Muscle of leg (tissue), 11 donors: ENCODE data around the gene ARG2. TPM values are rescaled to one million over a fixed set of nuclear protein-coding genes. Genes with fewer than 3 reads are reported as not detected.
"Not testable (repeated sequence)": the region's sequence is repeated elsewhere in the genome, so short reads cannot be mapped to it uniquely, and the experiment has no call there.

Experiments used
- DNase-seq: peaks from one replicate; pipeline ENCODE4 v3.0.0; 2013
- H3K27ac ChIP-seq: one replicate; pipeline ENCODE4 v1.5.1; 2013; ENCODE audit warnings: mild to moderate bottlenecking, low read length, control low read depth
- H3K27me3 ChIP-seq: one replicate; pipeline ENCODE4 v1.6.1; 2013; ENCODE audit warnings: low read length; ENCODE audit not compliant: control insufficient read depth, insufficient read depth
- H3K36me3 ChIP-seq: one replicate; pipeline ENCODE4 v1.6.1; 2013; ENCODE audit warnings: low read length; ENCODE audit not compliant: control insufficient read depth, insufficient read depth
- H3K4me1 ChIP-seq: one replicate; pipeline ENCODE4 v1.6.1; 2013; ENCODE audit warnings: low read length; ENCODE audit not compliant: control insufficient read depth, insufficient read depth
- H3K4me3 ChIP-seq: one replicate; pipeline ENCODE4 v1.5.1; 2013; ENCODE audit warnings: low read length, control low read depth
- H3K9me3 ChIP-seq: replicated peaks from 2 replicates; pipeline ENCODE4 v1.6.1; 2013; ENCODE audit warnings: low read depth, low read length; ENCODE audit not compliant: control insufficient read depth
- WGBS: methylation state at CpG from one replicate; pipeline ENCODE4 v1.1.5; 2013; ENCODE audit warnings: missing lambda C conversion rate; ENCODE audit not compliant: insufficient coverage; 5-methylcytosine and 5-hydroxymethylcytosine counted together
- polyA plus RNA-seq, 8 donors: library from polyadenylated mRNA; unstranded; fragments of 120-200 nt; gene quantifications; one replicate each; pipeline versions ENCODE4 v1.2.1 to v1.2.3, GENCODE V29; 2013; ENCODE audit warnings: inconsistent platforms in 1 of 8, low replicate concordance in 1 of 8; ENCODE audit not compliant: insufficient read length in 8 of 8, insufficient read depth in 1 of 8
- total RNA-seq: library from RNA; stranded (reverse); fragments of 120-200 nt; gene quantifications from one replicate; pipeline ENCODE4 v1.2.4, GENCODE V29; 2013

The ARG2 gene
- total and polyA plus RNA-seq, 9 donors = 1.0 to 3.1 (median 2.0) TPM

DNA sequence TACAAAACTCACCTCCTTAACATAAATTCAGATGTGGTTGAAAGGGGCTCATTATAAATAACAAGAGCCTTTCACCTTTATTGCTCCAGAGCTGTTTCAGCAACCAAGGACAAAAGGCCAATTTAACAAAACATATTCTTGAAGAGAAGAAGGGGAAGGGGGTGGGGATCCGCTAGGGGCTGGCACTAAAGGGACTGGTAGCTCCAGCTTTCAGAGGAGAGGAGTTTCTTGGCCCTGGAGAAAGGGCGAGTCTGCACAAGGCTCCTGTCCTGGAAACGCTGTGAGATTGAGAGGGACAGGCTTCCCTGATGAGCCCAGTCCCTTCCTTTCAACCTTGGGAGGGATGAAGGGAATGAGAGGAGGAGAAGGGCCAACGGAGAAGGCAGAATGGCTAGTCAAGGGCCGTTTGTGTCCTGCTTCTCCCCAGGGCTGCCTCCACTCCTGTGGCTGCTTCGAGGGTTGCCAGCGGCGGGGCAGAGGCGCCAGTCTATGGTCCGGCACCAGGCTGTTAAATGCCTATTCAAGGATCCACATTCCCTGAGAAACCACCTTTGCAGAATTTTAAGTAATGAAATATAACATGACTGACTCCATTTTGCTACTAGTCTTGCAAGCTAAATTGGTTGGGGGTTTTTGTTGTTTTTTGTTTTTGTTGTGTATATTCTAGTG, 9.9 kb upstream of the ARG2 start:
- DNase-seq = no peak
- no peaks in the 10 kb centered on the region for H3K9me3 ChIP-seq
- no peaks in the 10 kb centered on the region for H3K4me1 ChIP-seq
- no peak overlapping the region for H3K27ac ChIP-seq
- WGBS = 52% methylated on average over 5 of the region's 10 CpGs
- no peaks in the 10 kb centered on the region for H3K27me3 ChIP-seq
- no peak overlapping the region for H3K4me3 ChIP-seq
- H3K36me3 ChIP-seq = no peaks in the 10 kb centered on the region

DNA sequence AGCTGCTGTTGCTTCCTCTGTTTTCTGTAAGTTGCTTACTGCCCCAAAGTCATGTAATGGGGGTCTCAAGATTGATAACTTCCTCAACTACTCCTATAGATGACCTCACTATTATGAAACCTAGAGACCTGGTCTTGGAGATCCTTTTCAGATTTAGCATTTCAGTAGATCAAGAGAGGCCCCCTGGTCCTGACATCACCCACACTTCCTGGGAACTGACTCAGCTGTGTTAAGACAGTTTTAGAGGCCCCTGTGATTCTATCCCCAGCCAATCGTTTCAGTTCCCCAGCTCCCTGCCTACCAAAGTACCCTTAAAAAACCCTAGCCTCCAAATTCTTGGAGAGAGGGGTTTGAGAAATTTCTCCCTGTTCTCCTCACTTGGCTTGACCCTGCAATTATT, 9.2 kb upstream of the ARG2 start:
- H3K27me3 ChIP-seq = no peaks in the 10 kb centered on the region
- H3K4me3 ChIP-seq = no peak overlapping the region
- H3K27ac ChIP-seq = no peak overlapping the region
- no peaks in the 10 kb centered on the region for H3K36me3 ChIP-seq
- no CpG with 5 or more reads among the region's 1 CpG for WGBS
- no peaks in the 10 kb centered on the region for H3K4me1 ChIP-seq
- H3K9me3 ChIP-seq = no peaks in the 10 kb centered on the region
- DNase-seq = no peak

DNA sequence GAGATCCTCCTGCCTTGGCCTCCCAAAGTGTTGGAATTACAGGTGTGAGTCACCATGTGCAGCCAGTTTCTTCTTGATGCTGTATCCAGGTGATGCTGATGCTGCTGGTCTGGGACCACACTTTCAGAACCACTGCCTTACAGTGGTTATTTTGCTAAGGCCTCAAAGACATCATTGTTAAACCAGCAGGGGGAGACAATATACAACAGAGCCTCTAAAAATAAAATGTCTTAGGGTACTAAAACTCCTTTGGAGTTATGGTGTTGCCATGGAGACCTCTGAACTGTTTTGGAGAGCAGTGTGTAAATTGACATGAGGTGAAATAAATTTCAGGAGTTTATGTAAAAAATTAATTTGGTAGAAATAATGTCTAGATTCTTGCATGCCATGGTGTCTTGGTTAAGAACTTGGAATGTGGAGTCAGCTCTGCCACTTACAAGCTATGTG, 1.1 kb upstream of the ARG2 start:
- Histone ChIP-seq H3K27me3 (peaks cover 11% of the 10 kb centered on the region), H3K4me3 (no peak overlapping the region), H3K4me1 (peaks cover 16% of the 10 kb centered on the region), H3K9me3 (no peaks in the 10 kb centered on the region), H3K27ac (no peak overlapping the region), H3K36me3 (no peaks in the 10 kb centered on the region)
- peak; percentile 90 for DNase-seq

DNA sequence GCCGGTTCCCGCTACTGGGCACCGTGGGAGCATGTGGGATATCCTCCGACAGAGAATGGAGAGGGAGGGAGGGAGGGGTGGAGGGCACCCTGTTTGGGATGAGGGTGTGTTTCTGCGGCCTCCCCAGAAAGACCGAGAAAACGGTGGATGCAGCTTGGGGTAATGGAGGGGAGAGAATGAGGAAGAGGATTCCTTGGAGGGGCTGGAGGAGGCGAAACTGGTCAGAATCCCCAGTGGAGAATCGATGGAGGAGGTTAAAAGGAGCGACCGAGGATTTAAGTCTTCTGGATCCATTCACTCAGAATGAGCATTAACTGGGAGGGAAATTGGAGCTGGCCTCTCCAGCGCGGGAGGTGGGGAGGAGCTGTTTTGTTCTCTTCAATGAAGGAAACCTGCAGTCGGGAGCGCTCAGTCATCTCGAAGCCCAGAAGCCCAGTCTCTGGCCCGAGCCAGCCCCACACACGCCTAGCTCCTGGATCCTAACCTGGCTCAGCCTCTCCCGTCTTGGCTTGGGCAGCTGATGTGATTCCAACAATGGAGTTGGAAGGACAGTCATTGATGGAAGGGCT, 581 bp downstream of the ARG2 start:
- peak overlapping the region; percentile 70 for H3K4me3 ChIP-seq
- no peaks in the 10 kb centered on the region for H3K9me3 ChIP-seq
- H3K36me3 ChIP-seq = no peaks in the 10 kb centered on the region
- no peak overlapping the region for H3K27ac ChIP-seq
- H3K4me1 ChIP-seq = peaks cover 16% of the 10 kb centered on the region
- peaks cover 11% of the 10 kb centered on the region for H3K27me3 ChIP-seq
- peak; percentile 39 for DNase-seq
- 2% methylated on average over 14 of the region's 19 CpGs for WGBS

DNA sequence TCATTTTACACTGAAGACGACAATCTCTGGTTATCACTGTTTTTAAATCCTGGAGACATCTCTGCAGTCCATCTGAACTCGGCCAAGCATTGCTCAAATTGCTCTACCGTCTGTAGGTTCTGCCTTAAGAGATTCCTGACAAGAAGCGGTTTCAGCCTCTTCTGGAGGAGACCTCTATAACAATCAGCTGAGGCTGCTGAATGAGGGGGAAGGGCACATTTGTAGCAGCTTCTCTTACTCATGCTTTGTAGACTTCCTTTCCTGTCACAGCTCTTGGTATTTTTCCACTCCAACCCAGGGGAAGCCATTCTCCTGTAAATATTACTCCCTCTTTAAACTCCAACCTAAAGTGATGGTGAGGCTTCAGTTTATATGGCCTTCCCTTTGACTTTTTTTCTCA, 3.0 kb downstream of the ARG2 start:
- Histone ChIP-seq H3K36me3 (no peaks in the 10 kb centered on the region), H3K27ac (peak overlapping the region; percentile 39), H3K9me3 (no peaks in the 10 kb centered on the region), H3K4me1 (peaks cover 16% of the 10 kb centered on the region), H3K4me3 (no peak overlapping the region), H3K27me3 (peaks cover 11% of the 10 kb centered on the region)
- DNase-seq = peak; percentile 76
- WGBS = 22% methylated on average over 3 of the region's 4 CpGs

- peaks cover 11% of the 10 kb centered on the region for H3K27me3 ChIP-seq
- H3K27ac ChIP-seq = peak overlapping the region; percentile 39
- no peaks in the 10 kb centered on the region for H3K36me3 ChIP-seq
- no CpG with 5 or more reads among the region's 2 CpGs for WGBS
- DNase-seq = peak; percentile 54
- no peaks in the 10 kb centered on the region for H3K9me3 ChIP-seq
- H3K4me3 ChIP-seq = no peak overlapping the region
- peaks cover 16% of the 10 kb centered on the region for H3K4me1 ChIP-seq
These were observed 3.4 kb downstream of the ARG2 start for GRCh38 chr14:67623114-67623513.

DNA sequence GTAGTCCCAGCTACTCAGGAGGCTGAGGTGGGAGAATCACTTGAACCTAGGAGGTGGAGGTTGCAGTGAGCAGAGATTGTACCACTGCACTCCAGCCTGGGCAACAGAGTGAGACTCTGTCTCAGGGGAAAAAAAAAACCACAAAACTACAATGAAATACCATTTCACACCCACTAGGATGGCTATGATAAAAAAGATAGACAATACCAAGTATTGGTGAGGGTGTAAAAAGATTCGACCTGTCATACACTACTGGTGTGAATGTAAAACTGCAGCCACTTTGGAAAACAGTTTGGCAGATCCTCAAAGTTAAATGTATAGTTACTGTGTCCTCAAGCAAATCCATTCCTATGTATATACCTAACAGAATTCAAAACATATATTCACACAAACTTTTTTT, 6.4 kb downstream of the ARG2 start:
- not testable (repeated sequence) for H3K4me1 ChIP-seq, H3K9me3 ChIP-seq, DNase-seq, H3K4me3 ChIP-seq, H3K27ac ChIP-seq, H3K27me3 ChIP-seq, H3K36me3 ChIP-seq
- WGBS = no CpG with 5 or more reads among the region's 1 CpG

GRCh38 chr14:67627519-67627918, 7.8 kb downstream of the ARG2 start:
- no peak for DNase-seq
- no peak overlapping the region for H3K27ac ChIP-seq
- H3K9me3 ChIP-seq = no peaks in the 10 kb centered on the region
- H3K36me3 ChIP-seq = no peaks in the 10 kb centered on the region
- no peaks in the 10 kb centered on the region for H3K4me1 ChIP-seq
- H3K27me3 ChIP-seq = no peaks in the 10 kb centered on the region
- no peak overlapping the region for H3K4me3 ChIP-seq

DNA sequence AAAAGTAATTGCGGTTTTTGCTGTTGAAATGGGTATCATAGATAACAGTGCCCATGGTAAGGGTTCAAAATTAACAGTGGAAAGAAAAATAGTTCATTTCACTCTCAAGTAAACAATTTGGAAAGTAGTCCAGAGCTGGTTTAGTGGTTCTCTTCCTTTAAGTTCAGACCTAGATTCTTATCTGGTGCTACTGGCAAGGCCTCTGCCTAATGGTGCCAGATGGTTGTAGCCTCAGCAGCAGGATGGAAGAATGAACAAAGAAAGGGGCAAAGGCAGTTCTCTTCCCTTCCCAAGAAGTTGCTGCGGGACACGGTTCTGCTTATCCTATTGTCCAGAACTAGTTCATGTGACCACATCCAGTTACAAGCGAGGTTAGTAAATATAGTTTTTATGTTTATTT, 10.5 kb downstream of the ARG2 start:
- no peaks in the 10 kb centered on the region for H3K4me1 ChIP-seq
- H3K27ac ChIP-seq = no peak overlapping the region

GRCh38 chr14:67630938-67631337, 11.2 kb downstream of the ARG2 start:
- Histone ChIP-seq H3K27me3 (no peaks in the 10 kb centered on the region), H3K4me3 (no peak overlapping the region), H3K27ac (no peak overlapping the region), H3K4me1 (no peaks in the 10 kb centered on the region), H3K36me3 (no peaks in the 10 kb centered on the region), H3K9me3 (no peaks in the 10 kb centered on the region)
- 79% methylated on average over 3 of the region's 5 CpGs for WGBS
- DNase-seq = no peak

More for the DNA sequence above, 10.5 kb downstream of the ARG2 start:
- WGBS = no CpG with 5 or more reads among the region's 4 CpGs
- no peaks in the 10 kb centered on the region for H3K36me3 ChIP-seq
- no peaks in the 10 kb centered on the region for H3K9me3 ChIP-seq
- no peaks in the 10 kb centered on the region for H3K27me3 ChIP-seq
- no peak overlapping the region for H3K4me3 ChIP-seq
- no peak for DNase-seq
